ENCODE data around the gene RNF224. TPM values are rescaled to one million over a fixed set of nuclear protein-coding genes. Genes with fewer than 3 reads are reported as not detected.

RNF224 gene
- polyA plus RNA-seq, 3 donors, result 0.18 TPM; not detected in 2

GRCh38 chr9:137222190-137223077 is 4.9 kb upstream of the RNF224 start, which contains the start of gene RNF208:
TSS of gene RNF208 (minus strand) at chr9:137222240. CDS start at chr9:137221212, 1,028 bp downstream.
- WGBS, 3 donors, result 5% methylated on average over 53 to 88 of the region's 88 CpGs
- no peak within 1 kb of the TSS for H3K27ac ChIP-seq (ENCODE audit: low read depth, low read length)

GRCh38 chr9:137223078-137223970 is 4.0 kb upstream of the RNF224 start:
- WGBS, 3 donors, result 1 to 3% (median 1%) methylated on average over 47 to 63 of the region's 63 CpGs

DNA sequence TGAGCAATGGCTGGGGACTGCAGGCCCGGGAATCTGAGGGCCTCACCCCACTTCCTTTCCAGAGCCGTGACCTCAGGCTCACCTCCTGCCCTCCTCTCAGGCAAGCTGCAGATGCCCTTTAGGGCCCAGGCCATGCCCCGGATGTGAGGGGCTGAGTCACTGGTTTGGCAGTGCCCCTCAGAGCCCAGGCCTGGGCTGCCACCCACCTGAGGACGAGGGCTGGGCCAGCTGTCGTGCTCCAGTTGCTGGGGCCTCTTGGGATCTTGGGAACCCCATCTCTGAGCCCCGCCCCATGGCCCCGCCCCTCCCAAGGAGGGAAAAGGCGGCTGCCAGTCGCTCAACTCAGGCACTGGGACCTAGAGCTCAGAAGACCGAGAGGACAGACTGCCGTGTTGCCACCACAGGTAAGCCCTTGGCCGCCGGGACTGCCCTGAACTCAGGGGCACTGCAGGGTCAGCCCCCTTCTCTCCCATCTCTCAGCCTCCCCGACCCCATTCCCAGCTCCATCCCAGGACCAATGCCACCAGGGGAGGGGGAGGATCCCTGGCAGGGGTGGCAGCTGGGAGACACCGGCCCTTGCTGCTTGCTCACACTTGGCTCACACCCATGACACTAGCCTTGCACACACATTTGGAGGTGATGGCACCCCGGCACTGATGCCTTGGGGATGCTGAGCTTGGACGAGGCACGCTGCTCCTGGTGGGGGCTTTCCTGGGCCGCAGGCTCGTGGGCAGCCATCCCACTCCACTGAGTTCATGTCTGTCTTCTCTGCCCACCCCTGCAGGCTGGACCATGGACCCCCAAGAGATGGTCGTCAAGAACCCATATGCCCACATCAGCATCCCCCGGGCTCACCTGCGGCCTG is 2.2 kb upstream of the RNF224 start, which contains the start of gene CYSRT1:
CYSRT1 (plus strand) TSS at position 345 of the 865 bp plus-strand sequence; CDS start at position 793, 448 bp downstream.
- H3K27ac ChIP-seq (ENCODE audit: low read depth, low read length), result no peak within 1 kb of the TSS
- 54 to 56% (median 55%) methylated on average over 22 to 23 of the region's 23 CpGs for WGBS, 3 donors

More at GRCh38 chr9:137223078-137223970, 4.0 kb upstream of the RNF224 start:
- no peak overlapping the region for H3K27ac ChIP-seq (ENCODE audit: low read depth, low read length)

DNA sequence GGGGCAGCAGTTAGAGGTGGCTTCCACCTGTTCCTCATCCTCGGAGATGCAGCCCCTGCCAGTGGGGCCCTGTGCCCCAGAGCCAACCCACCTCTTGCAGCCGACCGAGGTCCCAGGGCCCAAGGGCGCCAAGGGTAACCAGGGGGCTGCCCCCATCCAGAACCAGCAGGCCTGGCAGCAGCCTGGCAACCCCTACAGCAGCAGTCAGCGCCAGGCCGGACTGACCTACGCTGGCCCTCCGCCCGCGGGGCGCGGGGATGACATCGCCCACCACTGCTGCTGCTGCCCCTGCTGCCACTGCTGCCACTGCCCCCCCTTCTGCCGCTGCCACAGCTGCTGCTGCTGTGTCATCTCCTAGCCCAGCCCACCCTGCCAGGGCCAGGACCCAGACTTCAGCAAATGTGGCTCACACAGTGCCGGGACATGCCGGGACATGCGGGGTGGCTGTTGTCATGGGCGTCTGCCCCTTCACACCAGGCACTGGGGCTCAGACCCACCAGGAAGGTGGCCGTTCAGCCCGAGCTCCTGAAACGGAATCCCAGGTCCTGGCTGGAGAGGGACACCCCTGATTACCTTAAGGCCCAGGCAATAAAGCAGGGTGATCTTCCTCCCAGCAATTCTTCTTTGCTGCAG is 1.5 kb upstream of the RNF224 start:
- WGBS, 3 donors, result 79% methylated on average over 21 of the region's 21 CpGs
- no peak overlapping the region for H3K27ac ChIP-seq (ENCODE audit: low read depth, low read length)

DNA sequence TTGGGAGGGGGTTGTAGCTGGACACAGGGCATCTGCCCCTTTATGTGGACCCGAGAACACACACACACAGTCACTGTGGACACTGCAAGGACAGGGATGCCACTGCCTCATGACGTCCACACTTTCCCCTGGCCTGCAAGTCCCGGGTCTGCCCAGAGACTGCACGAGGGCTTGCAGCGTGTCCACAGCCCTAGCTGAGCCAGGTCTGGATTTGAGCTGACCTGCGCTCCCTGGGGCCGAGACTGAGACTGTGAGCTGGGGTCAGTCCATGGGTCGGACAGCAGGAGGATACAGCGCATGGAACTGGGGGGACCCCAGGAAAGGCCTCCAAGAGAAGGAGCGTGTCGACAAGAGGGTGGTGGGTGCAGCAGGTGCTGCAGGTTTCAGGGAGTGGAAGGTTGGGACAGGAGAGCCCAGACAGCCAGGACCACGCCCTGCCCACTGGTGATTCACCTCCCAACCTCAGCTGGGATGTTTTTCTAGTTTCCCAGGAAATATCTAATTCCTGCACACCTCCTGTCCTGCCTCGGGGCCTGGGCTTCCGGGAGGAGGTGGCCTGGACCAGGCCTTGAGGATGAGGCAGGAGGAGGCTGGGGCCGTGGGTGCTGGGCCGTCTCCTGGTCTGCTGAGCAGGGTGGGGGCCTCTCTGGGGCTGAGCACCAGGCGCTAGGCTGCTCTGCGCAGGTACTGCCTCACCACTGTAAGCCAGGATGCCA is 806 bp upstream of the RNF224 start:
- 64 to 70% (median 66%) methylated on average over 18 of the region's 18 CpGs for WGBS, 3 donors
- no peak overlapping the region for H3K27ac ChIP-seq (ENCODE audit: low read depth, low read length)

- WGBS, 3 donors, result 25 to 43% (median 33%) methylated on average over 18 of the region's 18 CpGs
- H3K27ac ChIP-seq (ENCODE audit: low read depth, low read length), result no peak overlapping the region
Measured at GRCh38 chr9:137227853-137228505, 677 bp downstream of the RNF224 start.

DNA sequence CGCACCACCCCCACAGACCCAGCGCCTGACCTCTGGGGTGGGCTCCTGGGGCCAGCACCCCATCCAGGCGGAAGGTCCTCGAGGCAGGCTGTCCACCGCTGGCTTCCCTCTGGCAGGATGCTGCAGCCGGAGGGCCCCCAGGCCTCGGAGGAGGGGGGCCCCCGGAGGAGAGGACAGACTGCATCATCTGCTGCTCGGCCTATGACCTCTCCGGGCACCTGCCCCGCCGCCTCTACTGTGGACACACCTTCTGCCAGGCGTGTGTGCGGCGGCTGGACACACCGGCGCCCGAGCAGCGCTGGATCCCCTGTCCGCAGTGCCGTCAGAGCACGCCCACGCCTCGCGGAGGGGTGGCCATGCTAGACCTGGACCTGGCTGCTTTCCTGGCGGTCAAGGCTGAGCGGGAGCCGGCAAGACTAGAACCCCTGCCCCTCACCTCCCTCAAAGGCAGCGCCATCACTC is 1.2 kb downstream of the RNF224 start:
- no peak overlapping the region for H3K27ac ChIP-seq (ENCODE audit: low read depth, low read length)
- WGBS, 3 donors, result 53 to 57% (median 56%) methylated on average over 27 to 29 of the region's 29 CpGs

DNA sequence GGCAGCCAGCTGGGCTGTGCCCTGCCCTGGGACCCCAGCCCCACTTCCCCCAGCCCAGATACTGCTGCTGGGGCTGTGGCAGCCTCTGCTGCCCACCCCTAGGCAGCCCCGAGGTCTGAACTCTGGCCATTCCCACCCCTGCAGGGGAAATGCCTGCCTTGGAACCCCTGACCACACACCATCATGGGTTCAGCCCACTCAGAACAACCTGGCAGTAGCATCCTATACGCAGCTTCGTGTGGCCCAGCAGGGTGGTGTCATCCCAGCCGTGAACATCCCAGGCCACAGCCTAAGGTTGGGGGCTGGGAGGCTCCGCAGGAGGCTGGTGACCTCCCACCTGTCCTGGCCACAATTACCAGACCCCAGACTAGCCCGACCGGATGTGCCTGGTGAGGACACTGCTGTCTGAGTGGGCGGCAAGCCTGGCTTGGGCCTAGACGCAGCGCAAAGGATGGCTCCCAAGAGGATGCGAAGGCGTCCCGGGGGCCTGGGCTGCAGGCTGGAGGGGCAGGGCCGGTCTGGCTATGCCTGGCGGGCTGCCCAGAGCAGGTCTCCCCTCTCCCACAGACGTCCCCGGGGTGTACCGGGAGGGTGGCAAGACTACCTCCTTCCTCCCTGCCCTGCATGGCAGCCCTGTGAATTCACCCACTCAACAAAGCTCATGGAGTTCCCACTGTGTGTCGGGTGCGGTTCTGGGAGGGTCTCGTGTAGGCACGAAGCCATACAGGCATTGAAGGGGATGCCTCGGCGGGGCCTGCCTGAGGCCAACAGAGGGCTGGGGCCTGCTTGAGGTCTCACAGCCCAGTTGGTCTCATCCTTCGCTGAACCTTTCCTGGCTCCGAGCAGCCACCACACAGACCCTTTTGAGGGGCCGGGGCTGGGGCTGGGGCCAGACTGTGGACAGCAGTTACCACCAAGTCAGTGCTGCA is 1.9 kb downstream of the RNF224 start:
- no peak overlapping the region for H3K27ac ChIP-seq (ENCODE audit: low read depth, low read length)
- WGBS, 3 donors, result 59 to 73% (median 61%) methylated on average over 26 to 27 of the region's 27 CpGs

DNA sequence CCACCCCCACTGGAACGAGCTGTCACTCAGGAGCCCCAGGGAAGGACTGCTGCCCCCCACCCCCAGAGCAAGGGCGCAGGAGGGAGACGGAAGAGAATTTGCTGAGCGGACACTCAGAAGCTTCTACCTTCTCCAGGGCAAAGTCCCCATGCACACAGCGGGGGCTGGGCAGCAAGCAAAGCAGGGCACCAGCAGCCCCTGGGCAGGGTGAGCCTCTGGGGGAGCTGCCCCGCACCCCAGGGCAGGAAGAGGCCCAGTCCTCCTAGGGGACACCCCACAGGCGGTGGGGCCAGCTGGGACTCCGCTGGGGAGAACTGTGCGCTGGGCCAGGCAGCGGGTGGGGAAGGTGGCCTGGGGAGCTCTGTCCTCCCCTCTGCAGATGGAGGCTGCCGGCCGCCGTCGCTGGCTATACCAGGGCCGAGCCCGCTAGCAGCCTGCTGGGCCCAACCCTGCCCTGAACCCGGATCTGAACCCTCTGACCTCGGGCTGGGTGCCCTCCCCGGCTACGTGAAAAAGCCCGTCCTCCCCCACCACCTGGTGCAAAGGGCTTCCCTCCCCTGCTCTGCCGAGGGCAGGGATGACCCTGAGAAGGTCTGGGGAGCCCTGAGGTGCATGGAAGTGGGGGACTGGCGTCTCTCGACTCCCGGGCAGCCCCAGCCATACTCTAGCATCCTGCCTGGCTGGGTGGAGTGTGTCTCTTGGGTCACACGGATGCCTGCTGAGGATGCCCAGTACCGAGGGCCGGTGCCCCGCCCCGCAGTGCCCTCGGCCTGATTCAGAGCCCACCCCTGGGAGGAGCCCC is 2.8 kb downstream of the RNF224 start:
- WGBS, 3 donors, result 57 to 63% (median 59%) methylated on average over 24 to 31 of the region's 31 CpGs
- H3K27ac ChIP-seq (ENCODE audit: low read depth, low read length), result no peak overlapping the region

GRCh38 chr9:137230705-137231371 is 3.5 kb downstream of the RNF224 start, which contains the start of gene SLC34A3:
TSS of gene SLC34A3 (plus strand) at chr9:137230901. CDS start at chr9:137231703, 802 bp downstream.
- H3K27ac ChIP-seq (ENCODE audit: low read depth, low read length), result no peak within 1 kb of the TSS
- WGBS, 3 donors, result 62 to 72% (median 72%) methylated on average over 14 of the region's 14 CpGs

- WGBS, 3 donors, result 79 to 89% (median 81%) methylated on average over 22 to 23 of the region's 23 CpGs
- H3K27ac ChIP-seq (ENCODE audit: low read depth, low read length), result no peak overlapping the region
Measured at GRCh38 chr9:137231372-137232039, 4.2 kb downstream of the RNF224 start.

DNA sequence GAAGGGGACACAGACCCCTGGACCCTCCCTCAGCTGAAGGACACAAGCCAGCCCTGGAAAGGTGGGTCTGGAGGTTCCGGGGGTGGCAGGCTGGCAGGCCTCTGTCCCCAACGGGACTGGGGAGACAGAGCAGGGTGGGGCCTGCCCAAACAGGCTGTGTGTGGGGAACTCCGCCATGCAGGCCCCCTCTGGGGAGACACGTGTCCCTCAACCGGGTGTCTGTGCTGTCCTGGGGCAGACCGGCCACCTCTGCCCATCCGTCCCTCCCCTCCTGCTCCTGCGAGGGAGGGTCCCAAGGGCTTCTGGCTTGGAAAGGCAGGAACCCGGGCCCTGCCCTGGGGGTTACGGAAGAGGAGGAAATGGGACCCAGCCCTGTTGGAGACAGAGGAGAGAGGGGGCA is 4.8 kb downstream of the RNF224 start:
- 57 to 78% (median 69%) methylated on average over 10 of the region's 10 CpGs for WGBS, 3 donors
- H3K27ac ChIP-seq (ENCODE audit: low read depth, low read length), result no peak overlapping the region

- no peak overlapping the region for H3K27ac ChIP-seq (ENCODE audit: low read depth, low read length)
- WGBS, 3 donors, result 66 to 87% (median 75%) methylated on average over 21 to 24 of the region's 24 CpGs
Measured at GRCh38 chr9:137232510-137232909, 5.2 kb downstream of the RNF224 start.
